HL-60 (cell line): ENCODE measurements around the gene CLINT1.

Experiments used
- DNase-seq, 2 experiments: peaks; one replicate each; pipeline ENCODE4 v3.0.0-alpha.2; 2010 to 2020; ENCODE audit warnings: low read depth in 1 of 2, low spot score in 1 of 2
- H3K27ac ChIP-seq: fragments of 250-450 bp; sonication (Bioruptor Pico); replicated peaks from 2 replicates; pipeline ENCODE4 v1.5.1; 2020; ENCODE audit warnings: mild to moderate bottlenecking, moderate library complexity
- H3K27me3 ChIP-seq: fragments of 250-450 bp; sonication (Bioruptor Pico); 2 replicates; pipeline ENCODE4 v1.5.1; 2021; ENCODE audit warnings: mild to moderate bottlenecking, moderate library complexity; ENCODE audit not compliant: insufficient read depth, poor library complexity, severe bottlenecking
- H3K4me3 ChIP-seq: replicated peaks from 2 replicates; pipeline ENCODE4 v1.5.1; 2011; ENCODE audit warnings: mild to moderate bottlenecking, control low read depth, low read length; ENCODE audit not compliant: insufficient read depth
- CTCF ChIP-seq: IDR thresholded peaks from one replicate; pipeline ENCODE4 v1.5.1; 2011; ENCODE audit warnings: low read length, control low read depth, inconsistent platforms; ENCODE audit not compliant: insufficient read depth
- GABPA ChIP-seq: IDR thresholded peaks from 2 replicates; pipeline ENCODE4 v1.6.1; 2012; ENCODE audit warnings: low read depth
- POLR2AphosphoS5 ChIP-seq: IDR thresholded peaks from 2 replicates; pipeline ENCODE4 v1.6.1; 2012; ENCODE audit warnings: low read depth
- REST ChIP-seq: IDR thresholded peaks from 2 replicates; pipeline ENCODE4 v1.6.1; 2012; ENCODE audit warnings: low read depth; ENCODE audit not compliant: insufficient replicate concordance
- SPI1 ChIP-seq: IDR thresholded peaks from 2 replicates; pipeline ENCODE4 v1.6.1; 2012; ENCODE audit warnings: low read depth, mild to moderate bottlenecking, borderline replicate concordance

The CLINT1 gene

GRCh38 chr5:157750320-157750719 lies 108.6 kb downstream of the CLINT1 start:
- Histone ChIP-seq H3K27me3 (no peaks in the 10 kb centered on the region), H3K4me3 (no peak overlapping the region), H3K27ac (no peak overlapping the region)
- TF ChIP-seq GABPA, result no peak
- no peak for TF ChIP-seq SPI1
- TF ChIP-seq REST, result no peak
- TF ChIP-seq CTCF, result no peak
- TF ChIP-seq POLR2AphosphoS5, result no peak
- DNase-seq, result no peak

GRCh38 chr5:157749462-157749799 lies 109.5 kb downstream of the CLINT1 start:
- no peak for DNase-seq
- Histone ChIP-seq H3K27ac (no peak overlapping the region), H3K27me3 (no peaks in the 10 kb centered on the region), H3K4me3 (no peak overlapping the region)
- TF ChIP-seq POLR2AphosphoS5 (no peak), SPI1 (no peak), CTCF (no peak), GABPA (no peak), REST (no peak)

GRCh38 chr5:157748760-157749461 lies 110.0 kb downstream of the CLINT1 start:
- Histone ChIP-seq H3K27me3 (no peaks in the 10 kb centered on the region), H3K4me3 (no peak overlapping the region), H3K27ac (no peak overlapping the region)
- no peak for TF ChIP-seq CTCF
- no peak for TF ChIP-seq SPI1
- no peak for TF ChIP-seq REST
- no peak for TF ChIP-seq GABPA
- TF ChIP-seq POLR2AphosphoS5, result no peak
- no peak for DNase-seq
